Smooth muscle cell (in vitro differentiated cells): ENCODE measurements around the gene GABRQ. TPM values are rescaled to one million over a fixed set of nuclear protein-coding genes. Genes with fewer than 3 reads are reported as not detected.

ENCODE experiments used
- DNase-seq: peaks from one replicate; lab custom pipeline; 2025; ENCODE audit not compliant: unreplicated experiment; lab: John Stamatoyannopoulos, UW
- H2AFZ ChIP-seq: fragments of 200-600 bp; sonication (generic); 2 replicates; pipeline ENCODE4 v1.6.0; 2016; ENCODE audit warnings: antibody characterized with exemption, low read depth, mild to moderate bottlenecking
- H3F3A ChIP-seq: fragments of 200-600 bp; sonication (generic); 2 replicates; pipeline ENCODE4 v1.6.0; 2017; ENCODE audit warnings: antibody characterized with exemption, low read depth
- H3K27ac ChIP-seq: fragments of 200-600 bp; sonication (generic); 2 replicates; pipeline ENCODE4 v1.5.1; 2016; ENCODE audit warnings: low read depth, mild to moderate bottlenecking
- H3K27me3 ChIP-seq: fragments of 200-600 bp; sonication (generic); 2 replicates; pipeline ENCODE4 v1.6.1; 2016; ENCODE audit warnings: low read depth, mild to moderate bottlenecking
- H3K36me3 ChIP-seq: fragments of 200-600 bp; sonication (generic); 2 replicates; pipeline ENCODE4 v1.5.1; 2016; ENCODE audit warnings: low read depth
- H3K4me1 ChIP-seq: fragments of 200-600 bp; sonication (generic); 2 replicates; pipeline ENCODE4 v1.5.1; 2016; ENCODE audit warnings: low read depth
- H3K4me2 ChIP-seq: fragments of 200-600 bp; sonication (generic); 2 replicates; pipeline ENCODE4 v1.6.0; 2016; ENCODE audit warnings: mild to moderate bottlenecking
- H3K4me3 ChIP-seq: fragments of 200-600 bp; sonication (generic); 2 replicates; pipeline ENCODE4 v1.5.1; 2016; ENCODE audit warnings: mild to moderate bottlenecking
- H3K79me2 ChIP-seq: fragments of 200-600 bp; sonication (generic); 2 replicates; pipeline ENCODE4 v1.6.0; 2016; ENCODE audit warnings: low read depth, mild to moderate bottlenecking
- H3K9ac ChIP-seq: fragments of 200-600 bp; sonication (generic); 2 replicates; pipeline ENCODE4 v1.6.0; 2016; ENCODE audit warnings: low read depth
- H3K9me3 ChIP-seq: fragments of 200-600 bp; sonication (generic); replicated peaks from 2 replicates; pipeline ENCODE4 v1.5.1; 2016; ENCODE audit warnings: low read depth
- H4K20me1 ChIP-seq: fragments of 200-600 bp; sonication (generic); 2 replicates; pipeline ENCODE4 v1.6.0; 2016; ENCODE audit warnings: low read depth
- WGBS: methylation state at CpG from one replicate; pipeline ENCODE4 v1.1.7; 2016; ENCODE audit warnings: low lambda C conversion rate; 5-methylcytosine and 5-hydroxymethylcytosine counted together
- polyA plus RNA-seq: library from polyadenylated mRNA; unstranded; fragments of >200 nt; fragmentation: Nextera tagmentation; extraction: Ambion mirVana; gene quantifications from 2 replicates; pipeline ENCODE4 v1.2.1, GENCODE V29; 2016
- total RNA-seq: library from RNA; depleted of rRNA; stranded (reverse); fragments of >200 nt; gene quantifications from 2 replicates; pipeline ENCODE4 v1.2.3, GENCODE V29; 2014
- TF ChIP-seq, protein P1 (sequence below): fragments of 200-600 bp; sonication (generic); IDR thresholded peaks from 2 replicates; pipeline ENCODE4 v1.5.1; 2017; ENCODE audit warnings: borderline replicate concordance, mild to moderate bottlenecking, antibody characterized with exemption; ENCODE audit not compliant: insufficient read depth, poor library complexity, severe bottlenecking

GABRQ gene
- total and polyA plus RNA-seq, 2 experiments from 2014 or later: 1.3 to 2.7 TPM

DNA sequence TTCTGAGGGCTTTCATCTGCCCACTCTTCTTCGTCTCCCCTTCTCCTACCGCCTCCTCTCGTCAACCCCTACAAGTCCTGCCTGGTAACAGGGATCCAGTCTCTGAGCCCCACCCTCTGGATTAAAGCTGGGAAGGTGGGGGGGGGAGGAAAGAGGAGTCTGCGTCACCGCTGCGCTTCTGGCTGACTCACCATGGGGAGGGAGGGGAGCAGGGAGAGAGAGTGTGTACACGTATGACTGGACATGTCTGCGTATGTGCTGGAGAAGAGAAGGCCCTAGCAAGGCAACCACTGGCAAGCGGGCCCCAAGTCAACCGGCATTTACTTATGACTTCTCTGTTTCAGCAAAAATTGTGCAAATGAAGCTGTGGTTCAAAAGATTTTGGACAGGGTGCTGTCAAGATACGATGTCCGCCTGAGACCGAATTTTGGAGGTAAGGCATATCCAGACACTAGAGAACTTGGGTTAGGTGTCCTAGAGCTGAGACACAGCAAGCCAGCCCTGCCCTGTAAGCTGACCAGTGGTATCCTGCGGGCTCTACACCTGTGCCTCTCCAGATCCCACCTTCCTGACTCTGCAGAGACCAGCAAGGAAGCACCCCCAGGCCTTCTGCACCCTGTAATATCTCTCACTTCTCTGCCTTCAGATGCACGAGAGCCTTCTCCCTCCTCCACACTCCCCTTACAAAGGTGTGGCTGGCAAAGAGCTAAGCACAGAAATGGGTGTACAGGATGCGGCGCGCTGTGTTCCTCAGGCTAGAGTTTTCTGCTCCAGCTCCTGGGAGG lies 2.5 kb downstream of the GABRQ start:
- H3K4me3 ChIP-seq: no peak overlapping the region
- H3K4me2 ChIP-seq: no peak overlapping the region
- H3K36me3 ChIP-seq: no peaks in the 10 kb centered on the region
- H3F3A ChIP-seq: no peaks in the 10 kb centered on the region
- no peaks in the 10 kb centered on the region for H3K4me1 ChIP-seq
- no peaks in the 10 kb centered on the region for H3K9me3 ChIP-seq
- no peaks in the 10 kb centered on the region for H3K79me2 ChIP-seq
- no peaks in the 10 kb centered on the region for H4K20me1 ChIP-seq
- TF ChIP-seq, protein P1, sequence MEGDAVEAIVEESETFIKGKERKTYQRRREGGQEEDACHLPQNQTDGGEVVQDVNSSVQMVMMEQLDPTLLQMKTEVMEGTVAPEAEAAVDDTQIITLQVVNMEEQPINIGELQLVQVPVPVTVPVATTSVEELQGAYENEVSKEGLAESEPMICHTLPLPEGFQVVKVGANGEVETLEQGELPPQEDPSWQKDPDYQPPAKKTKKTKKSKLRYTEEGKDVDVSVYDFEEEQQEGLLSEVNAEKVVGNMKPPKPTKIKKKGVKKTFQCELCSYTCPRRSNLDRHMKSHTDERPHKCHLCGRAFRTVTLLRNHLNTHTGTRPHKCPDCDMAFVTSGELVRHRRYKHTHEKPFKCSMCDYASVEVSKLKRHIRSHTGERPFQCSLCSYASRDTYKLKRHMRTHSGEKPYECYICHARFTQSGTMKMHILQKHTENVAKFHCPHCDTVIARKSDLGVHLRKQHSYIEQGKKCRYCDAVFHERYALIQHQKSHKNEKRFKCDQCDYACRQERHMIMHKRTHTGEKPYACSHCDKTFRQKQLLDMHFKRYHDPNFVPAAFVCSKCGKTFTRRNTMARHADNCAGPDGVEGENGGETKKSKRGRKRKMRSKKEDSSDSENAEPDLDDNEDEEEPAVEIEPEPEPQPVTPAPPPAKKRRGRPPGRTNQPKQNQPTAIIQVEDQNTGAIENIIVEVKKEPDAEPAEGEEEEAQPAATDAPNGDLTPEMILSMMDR: no peak
- WGBS: 80% methylated on average over 18 of the region's 18 CpGs
- H2AFZ ChIP-seq: no peak overlapping the region
- DNase-seq: no peak
- no peak overlapping the region for H3K9ac ChIP-seq
- no peaks in the 10 kb centered on the region for H3K27me3 ChIP-seq
- no peak overlapping the region for H3K27ac ChIP-seq

DNA sequence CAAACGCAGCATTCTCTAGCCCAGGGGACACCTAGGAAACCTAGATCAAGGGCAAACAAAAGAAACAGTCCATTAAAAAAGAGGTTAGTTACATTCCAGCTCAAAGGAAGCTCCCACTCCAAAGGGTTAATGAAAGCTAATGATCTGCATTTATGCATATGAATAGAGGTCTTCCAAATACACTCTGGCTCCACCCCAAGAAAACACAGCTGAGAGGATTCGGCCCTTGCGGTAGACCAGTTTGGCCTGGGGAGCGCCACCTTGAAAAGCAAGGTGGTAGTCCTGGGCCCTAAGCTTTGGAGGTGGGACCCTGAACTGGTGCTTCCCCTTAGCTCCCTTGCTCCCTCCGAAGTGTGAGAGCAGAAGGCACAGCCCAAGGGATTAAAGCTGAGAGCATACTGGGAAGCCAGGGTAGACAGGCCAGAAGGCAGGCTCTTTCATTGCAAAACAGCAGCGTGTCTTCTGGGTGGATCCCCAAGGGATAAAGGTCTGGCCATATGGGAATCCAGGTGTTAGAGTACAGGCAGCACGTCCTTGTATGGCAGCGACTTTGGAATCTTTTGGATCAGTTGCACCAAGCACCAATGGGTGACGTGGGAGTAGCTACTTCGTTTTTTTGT lies 3.7 kb downstream of the GABRQ start:
- DNase-seq: no peak
- 61% methylated on average over 10 of the region's 10 CpGs for WGBS
- Histone ChIP-seq H3K27ac (no peak overlapping the region), H3K9ac (no peak overlapping the region), H3K9me3 (no peaks in the 10 kb centered on the region), H3K79me2 (no peaks in the 10 kb centered on the region), H3K27me3 (no peaks in the 10 kb centered on the region), H3F3A (no peaks in the 10 kb centered on the region), H3K36me3 (no peaks in the 10 kb centered on the region), H4K20me1 (no peaks in the 10 kb centered on the region), H3K4me2 (no peak overlapping the region), H2AFZ (no peak overlapping the region), H3K4me1 (no peaks in the 10 kb centered on the region), H3K4me3 (no peak overlapping the region)
- TF ChIP-seq, protein P1: no peak

DNA sequence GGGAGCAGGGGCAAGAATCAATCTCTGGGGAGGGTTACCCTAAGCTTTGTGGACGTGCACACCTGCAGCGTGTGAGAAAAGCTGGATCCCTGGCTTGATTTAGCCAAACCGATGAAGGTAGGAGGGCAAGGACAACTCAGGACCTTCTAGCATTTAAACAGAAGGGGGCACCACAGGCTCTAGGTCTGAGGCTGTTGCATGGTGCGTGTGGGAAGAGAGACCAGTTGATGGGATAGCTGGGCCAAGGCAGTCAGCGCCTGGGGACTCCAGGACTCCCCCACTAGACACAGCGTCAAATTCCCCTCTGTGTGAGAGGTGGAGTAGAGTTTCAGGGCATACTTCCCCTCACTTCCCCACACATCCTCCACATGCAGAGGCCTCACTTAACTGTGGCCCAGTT lies 4.3 kb downstream of the GABRQ start:
- WGBS: 70% methylated on average over 6 of the region's 6 CpGs
- H3K27me3 ChIP-seq: no peaks in the 10 kb centered on the region
- H3K9ac ChIP-seq: no peak overlapping the region
- TF ChIP-seq, protein P1: peak; percentile 21
- H3K36me3 ChIP-seq: no peaks in the 10 kb centered on the region
- no peak overlapping the region for H2AFZ ChIP-seq
- no peaks in the 10 kb centered on the region for H3F3A ChIP-seq
- H3K79me2 ChIP-seq: no peaks in the 10 kb centered on the region
- no peak for DNase-seq
- no peaks in the 10 kb centered on the region for H3K9me3 ChIP-seq
- H4K20me1 ChIP-seq: no peaks in the 10 kb centered on the region
- no peak overlapping the region for H3K27ac ChIP-seq
- H3K4me3 ChIP-seq: no peak overlapping the region
- no peaks in the 10 kb centered on the region for H3K4me1 ChIP-seq
- H3K4me2 ChIP-seq: no peak overlapping the region
